Neuronal stem cell (in vitro differentiated cells): ENCODE measurements around the gene SOD2.

Experiments
- DNase-seq: peaks from one replicate; pipeline ENCODE4 v3.0.0-alpha.2; 2013; ENCODE audit warnings: low spot score
- H2AFZ ChIP-seq: one replicate; pipeline ENCODE4 v1.6.1; 2013; ENCODE audit warnings: mild to moderate bottlenecking, low read length, inconsistent platforms
- H2AK5ac ChIP-seq: 2 replicates; pipeline ENCODE4 v1.6.1; 2013; ENCODE audit warnings: low read depth, mild to moderate bottlenecking, inconsistent platforms, low read length, moderate library complexity, mixed read lengths
- H2BK120ac ChIP-seq: 2 replicates; pipeline ENCODE4 v1.6.1; 2013; ENCODE audit warnings: low read depth, mild to moderate bottlenecking, inconsistent platforms, low read length, moderate library complexity, mixed read lengths
- H2BK12ac ChIP-seq: one replicate; pipeline ENCODE4 v1.6.1; 2013; ENCODE audit warnings: low read length, inconsistent platforms
- H2BK15ac ChIP-seq: 2 replicates; pipeline ENCODE4 v1.6.1; 2013; ENCODE audit warnings: mild to moderate bottlenecking, low read length, inconsistent platforms, mixed read lengths
- H2BK5ac ChIP-seq: one replicate; pipeline ENCODE4 v1.6.1; 2013; ENCODE audit warnings: inconsistent platforms, mild to moderate bottlenecking, low read length, moderate library complexity
- H3K14ac ChIP-seq: one replicate; pipeline ENCODE4 v1.6.1; 2013; ENCODE audit warnings: low read length, inconsistent platforms
- H3K18ac ChIP-seq: 2 replicates; pipeline ENCODE4 v1.6.1; 2013; ENCODE audit warnings: low read length, inconsistent platforms
- H3K23ac ChIP-seq: 2 replicates; pipeline ENCODE4 v1.6.1; 2013; ENCODE audit warnings: low read depth, mild to moderate bottlenecking, mixed read lengths, low read length, inconsistent platforms; ENCODE audit not compliant: poor library complexity
- H3K27ac ChIP-seq: replicated peaks from 3 replicates; pipeline ENCODE4 v1.5.1; 2013; ENCODE audit warnings: low read length, inconsistent platforms
- H3K27me3 ChIP-seq, 3 experiments: 2 replicates each; pipeline ENCODE4 v1.6.1; 2013; ENCODE audit warnings: low read length in 3 of 3, mild to moderate bottlenecking in 2 of 3, inconsistent platforms in 1 of 3, low read depth in 1 of 3, mixed read lengths in 1 of 3, moderate library complexity in 1 of 3; ENCODE audit not compliant: control insufficient read depth in 3 of 3, insufficient read depth in 3 of 3
- H3K36me3 ChIP-seq, 2 donors: replicated peaks in 1 of 2; 2 replicates each; pipeline ENCODE4 v1.6.1; 2013; ENCODE audit warnings: low read length in 2 of 2; ENCODE audit not compliant: control insufficient read depth in 2 of 2, insufficient read depth in 2 of 2
- H3K4ac ChIP-seq: 2 replicates; pipeline ENCODE4 v1.6.1; 2013; ENCODE audit warnings: inconsistent platforms, mild to moderate bottlenecking, low read length, moderate library complexity
- H3K4me1 ChIP-seq, 2 donors: 1 replicate in 1 of 2; 2 replicates in 1 of 2; pipeline ENCODE4 v1.6.1; 2013; ENCODE audit warnings: low read length in 2 of 2, low read depth in 1 of 2; ENCODE audit not compliant: control insufficient read depth in 2 of 2, insufficient read depth in 1 of 2
- H3K4me2 ChIP-seq: one replicate; pipeline ENCODE4 v1.6.1; 2013; ENCODE audit warnings: mild to moderate bottlenecking, low read length, inconsistent platforms; ENCODE audit not compliant: insufficient read depth, poor library complexity, severe bottlenecking
- H3K4me3 ChIP-seq, 2 donors: 2 replicates each; pipeline ENCODE4 v1.5.1; 2013; ENCODE audit warnings: low read length in 2 of 2, mild to moderate bottlenecking in 2 of 2, inconsistent platforms in 1 of 2, moderate library complexity in 1 of 2
- H3K79me1 ChIP-seq: one replicate; pipeline ENCODE4 v1.6.1; 2013; ENCODE audit warnings: low read depth, mild to moderate bottlenecking, inconsistent platforms, low read length, moderate library complexity
- H3K9ac ChIP-seq: one replicate; pipeline ENCODE4 v1.6.1; 2013; ENCODE audit warnings: mild to moderate bottlenecking, low read depth, low read length, inconsistent platforms; ENCODE audit not compliant: poor library complexity
- H3K9me3 ChIP-seq, 2 donors: replicated peaks in 1 of 2; 2 replicates each; pipeline versions ENCODE3 to v1.6.1; 2013; ENCODE audit warnings: low read length in 2 of 2, mild to moderate bottlenecking in 2 of 2, inconsistent platforms in 1 of 2, low read depth in 1 of 2, mixed read lengths in 1 of 2, moderate library complexity in 1 of 2; ENCODE audit not compliant: control insufficient read depth in 2 of 2, insufficient read depth in 1 of 2
- H4K8ac ChIP-seq: one replicate; pipeline ENCODE4 v1.6.1; 2013; ENCODE audit warnings: low read depth, mild to moderate bottlenecking, inconsistent platforms, low read length, moderate library complexity
- H4K91ac ChIP-seq: one replicate; pipeline ENCODE4 v1.6.1; 2013; ENCODE audit warnings: low read length, low read depth, mild to moderate bottlenecking, inconsistent platforms; ENCODE audit not compliant: poor library complexity
- WGBS, 2 donors: extraction: QIAGEN DNeasy Blood & Tissue Kit; methylation state at CpG; one replicate each; pipeline ENCODE4 v1.1.7; 2013; ENCODE audit warnings: missing lambda C conversion rate in 2 of 2, mixed read lengths in 1 of 2; ENCODE audit not compliant: insufficient read length in 2 of 2, insufficient replicate concordance in 1 of 2; ENCODE audit errors: extremely low coverage in 2 of 2; 5-methylcytosine and 5-hydroxymethylcytosine counted together

SOD2 gene

DNA sequence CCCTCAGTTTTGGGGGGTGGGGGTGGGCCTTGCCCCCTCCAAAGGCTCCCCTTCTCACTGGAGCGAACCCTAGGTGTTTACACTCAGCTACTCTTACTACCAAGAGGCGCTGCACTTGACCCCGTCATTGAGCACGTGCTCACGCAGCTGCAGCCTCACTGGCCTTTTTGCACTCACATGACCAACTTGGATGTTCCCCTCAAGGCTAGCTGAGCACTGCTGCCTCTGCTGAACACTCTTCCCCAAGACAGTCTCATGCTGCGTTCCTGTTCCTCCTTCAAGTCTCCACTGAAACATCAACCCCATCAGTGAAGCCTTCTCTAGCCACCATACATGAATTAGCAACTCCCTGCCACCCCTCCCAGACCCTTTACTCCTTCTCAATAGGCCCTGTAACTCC is 4.0 kb downstream of the SOD2 start:
- no CpG with 5 or more reads among the region's 6 CpGs for WGBS, 2 donors
- Histone ChIP-seq H3K14ac (no peak overlapping the region), H3K9ac (no peak overlapping the region), H3K27ac (no peak overlapping the region), H3K4ac (no peak overlapping the region), H3K18ac (no peak overlapping the region), H2AK5ac (no peak overlapping the region), H3K23ac (peak overlapping the region; percentile 17), H2BK120ac (no peak overlapping the region), H2BK5ac (no peak overlapping the region), H4K91ac (no peak overlapping the region), H3K4me3 (peak overlapping the region in 1 of 2 donors; percentile 35), H3K36me3 (peaks cover 7 to 73% of the 10 kb centered on the region in 2 donors), H3K4me1 (peaks cover 8 to 15% of the 10 kb centered on the region in 2 donors), H3K27me3 (no peaks in the 10 kb centered on the region), H2BK15ac (no peak overlapping the region), H4K8ac (no peak overlapping the region), H2AFZ (no peak overlapping the region), H3K79me1 (no peaks in the 10 kb centered on the region), H3K4me2 (no peak overlapping the region), H3K9me3 (no peaks in the 10 kb centered on the region), H2BK12ac (no peak overlapping the region)
- no peak for DNase-seq

DNA sequence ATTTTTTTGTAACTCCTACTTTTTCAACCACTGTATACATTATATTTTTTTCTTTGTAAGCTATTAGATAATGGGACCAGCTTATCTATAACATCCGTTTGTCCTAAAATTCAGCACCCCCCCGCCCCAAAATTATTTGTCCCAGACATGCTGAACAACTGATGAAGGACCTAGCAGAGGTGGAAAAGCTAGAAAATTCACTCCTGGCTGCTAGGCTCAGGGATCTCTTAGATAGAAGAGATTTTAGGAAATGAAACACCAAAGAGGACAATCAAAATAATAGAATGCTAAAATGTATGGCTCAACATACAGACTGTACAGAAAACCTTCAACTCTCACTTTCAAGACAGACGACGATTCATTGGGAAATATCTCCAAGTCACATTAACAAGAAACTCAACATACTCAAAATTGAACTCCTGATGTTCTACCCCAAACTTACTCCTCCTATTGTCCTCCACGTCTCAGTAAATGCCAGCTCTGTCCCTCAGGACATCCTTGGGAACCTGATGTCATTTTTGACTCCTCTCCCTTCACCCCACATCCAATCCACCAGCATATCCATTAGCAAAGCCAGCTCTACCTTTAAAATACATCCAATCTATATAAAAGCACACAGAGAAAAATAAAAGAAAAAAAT is 4.7 kb downstream of the SOD2 start:
- H3K9me3 ChIP-seq, result no peaks in the 10 kb centered on the region
- WGBS, 2 donors, result no CpG with 5 or more reads among the region's 5 CpGs

DNA sequence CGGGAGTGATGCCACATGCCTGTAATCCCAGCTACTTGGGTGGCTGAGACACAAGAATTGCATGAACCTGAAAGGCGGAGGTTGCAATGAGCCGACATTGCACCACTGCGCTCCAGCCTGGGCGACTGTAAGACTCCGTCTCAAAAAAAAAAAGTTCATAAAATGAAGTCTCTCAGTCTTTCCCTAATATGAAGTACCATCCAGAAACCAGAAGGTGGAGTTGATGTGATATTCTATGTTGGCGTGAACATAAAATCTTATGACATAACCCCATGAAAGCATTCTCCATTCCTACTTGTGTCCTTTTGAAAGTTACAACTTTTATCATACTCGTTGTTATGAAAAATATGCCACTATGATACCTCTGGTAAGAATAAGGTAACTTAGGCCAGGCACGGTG is 5.7 kb downstream of the SOD2 start:
- WGBS, 2 donors, result no CpG with 5 or more reads among the region's 9 CpGs
- no peak overlapping the region for H3K9ac ChIP-seq
- H2BK15ac ChIP-seq, result no peak overlapping the region
- no peak overlapping the region for H2AK5ac ChIP-seq
- no peak overlapping the region for H3K4ac ChIP-seq
- H2BK120ac ChIP-seq, result no peak overlapping the region
- no peak overlapping the region for H4K8ac ChIP-seq
- H3K27me3 ChIP-seq, result no peaks in the 10 kb centered on the region
- no peak overlapping the region for H3K27ac ChIP-seq
- no peak overlapping the region for H3K4me2 ChIP-seq
- no peak overlapping the region for H4K91ac ChIP-seq
- no peak overlapping the region for H3K18ac ChIP-seq
- H3K14ac ChIP-seq, result no peak overlapping the region
- H3K23ac ChIP-seq, result no peak overlapping the region
- no peaks in the 10 kb centered on the region for H3K9me3 ChIP-seq
- H3K4me3 ChIP-seq, result no peak overlapping the region
- no peak overlapping the region for H2BK5ac ChIP-seq
- H3K4me1 ChIP-seq, result peaks cover 6 to 10% of the 10 kb centered on the region in 2 donors
- no peak overlapping the region for H2AFZ ChIP-seq
- H2BK12ac ChIP-seq, result no peak overlapping the region
- no peaks in the 10 kb centered on the region for H3K79me1 ChIP-seq
- no peak for DNase-seq
- H3K36me3 ChIP-seq, result peaks cover 12 to 89% of the 10 kb centered on the region in 2 donors

More for the DNA sequence above, 4.7 kb downstream of the SOD2 start:
- Histone ChIP-seq H3K4me3 (no peak overlapping the region), H3K4ac (no peak overlapping the region), H3K9ac (no peak overlapping the region), H3K36me3 (peaks cover 12 to 79% of the 10 kb centered on the region in 2 donors), H3K18ac (no peak overlapping the region), H3K4me2 (no peak overlapping the region), H2AFZ (no peak overlapping the region), H2BK15ac (no peak overlapping the region), H3K79me1 (no peaks in the 10 kb centered on the region), H3K27ac (no peak overlapping the region), H3K14ac (no peak overlapping the region), H2AK5ac (no peak overlapping the region), H2BK12ac (no peak overlapping the region), H3K27me3 (no peaks in the 10 kb centered on the region), H2BK5ac (no peak overlapping the region), H4K91ac (no peak overlapping the region), H4K8ac (no peak overlapping the region), H3K4me1 (peaks cover 6 to 12% of the 10 kb centered on the region in 2 donors), H2BK120ac (no peak overlapping the region), H3K23ac (no peak overlapping the region)
- no peak for DNase-seq

DNA sequence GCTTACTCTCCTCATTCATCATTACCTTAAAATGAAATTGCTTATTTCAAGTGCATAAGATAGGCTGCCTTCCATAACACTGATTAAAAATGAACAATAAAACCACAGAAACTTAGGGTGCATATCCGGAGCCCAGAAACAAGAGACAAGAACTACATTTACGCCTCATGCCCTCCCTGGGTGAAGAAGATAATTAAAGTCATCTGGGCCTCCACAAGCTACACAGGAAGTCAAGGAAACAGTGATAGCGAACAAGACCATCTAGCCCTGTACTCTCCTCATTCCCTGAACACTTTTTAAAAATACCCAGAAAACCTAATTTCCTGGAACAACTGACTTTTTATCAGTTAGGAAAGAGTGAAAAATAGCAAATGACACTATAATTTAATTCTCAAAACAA is 6.3 kb downstream of the SOD2 start:
- H3K36me3 ChIP-seq, result peaks cover 12 to 92% of the 10 kb centered on the region in 2 donors
- H3K9me3 ChIP-seq, result no peaks in the 10 kb centered on the region
- H3K4me2 ChIP-seq, result no peak overlapping the region
- no CpG with 5 or more reads among the region's 3 CpGs for WGBS, 2 donors
- H3K27ac ChIP-seq, result no peak overlapping the region
- no peak overlapping the region for H4K91ac ChIP-seq
- H3K14ac ChIP-seq, result no peak overlapping the region
- no peak overlapping the region for H2BK5ac ChIP-seq
- no peak overlapping the region for H3K4me3 ChIP-seq
- H2BK12ac ChIP-seq, result no peak overlapping the region
- no peak overlapping the region for H3K4ac ChIP-seq
- no peak overlapping the region for H2AFZ ChIP-seq
- H2BK120ac ChIP-seq, result no peak overlapping the region
- DNase-seq, result no peak
- H2BK15ac ChIP-seq, result no peak overlapping the region
- H3K27me3 ChIP-seq, result no peaks in the 10 kb centered on the region
- no peak overlapping the region for H3K18ac ChIP-seq
- H3K23ac ChIP-seq, result no peak overlapping the region
- H2AK5ac ChIP-seq, result no peak overlapping the region
- H3K4me1 ChIP-seq, result peaks cover under 1 to 5% of the 10 kb centered on the region in 2 donors
- H3K9ac ChIP-seq, result no peak overlapping the region
- H4K8ac ChIP-seq, result no peak overlapping the region
- no peaks in the 10 kb centered on the region for H3K79me1 ChIP-seq
